22Rv1 (cell line): ENCODE data around the gene RPN2.
"Not testable (repeated sequence)": the region's sequence is repeated elsewhere in the genome, so short reads cannot be mapped to it uniquely, and the experiment has no call there.

ENCODE experiments used
- H3K27ac ChIP-seq: fragments of 450-650 bp; 2 replicates; pipeline ENCODE4 v1.5.1; 2017
- CTCF ChIP-seq: fragments of 450-650 bp; IDR thresholded peaks from 2 replicates; pipeline ENCODE4 v1.5.1; 2017; ENCODE audit warnings: mild to moderate bottlenecking
- ZFX ChIP-seq: fragments of 450-650 bp; IDR thresholded peaks from 2 replicates; pipeline ENCODE4 v1.6.1; 2017; ENCODE audit warnings: antibody characterized with exemption, borderline replicate concordance

Gene RPN2

GRCh38 chr20:37178839-37179682 is at the start of gene RPN2, which contains the start of gene MROH8:
TSS of gene RPN2 (plus strand) at chr20:37179330. CDS start at chr20:37179357, 27 bp downstream.
TSS of gene MROH8 (minus strand) at chr20:37179548.
- TF ChIP-seq ZFX (no peak), CTCF (no peak)
- H3K27ac ChIP-seq, result peak within 1 kb of the TSS; percentile 99

GRCh38 chr20:37131486-37131885 is 47.6 kb upstream of the RPN2 start:
- no peak for TF ChIP-seq ZFX
- no peak for TF ChIP-seq CTCF
- H3K27ac ChIP-seq, result no peak overlapping the region

- no peak for TF ChIP-seq CTCF
- TF ChIP-seq ZFX, result no peak
- H3K27ac ChIP-seq, result no peak overlapping the region
These were observed 45.2 kb upstream of the RPN2 start for GRCh38 chr20:37133952-37134351.

- no peak overlapping the region for H3K27ac ChIP-seq
- no peak for TF ChIP-seq CTCF
- no peak for TF ChIP-seq ZFX
These were observed 41.6 kb upstream of the RPN2 start for GRCh38 chr20:37137547-37137946.

GRCh38 chr20:37142708-37143107 is 36.4 kb upstream of the RPN2 start:
- TF ChIP-seq ZFX (no peak), CTCF (no peak)
- no peak overlapping the region for H3K27ac ChIP-seq

- H3K27ac ChIP-seq, result peak overlapping the region; percentile 3; the same call in 1 of the 2 replicates
- TF ChIP-seq CTCF (no peak), ZFX (no peak)
These were observed 34.2 kb upstream of the RPN2 start for GRCh38 chr20:37144856-37145404.

- no peak overlapping the region for H3K27ac ChIP-seq
- TF ChIP-seq ZFX (no peak), CTCF (no peak)
These were observed 31.9 kb upstream of the RPN2 start for GRCh38 chr20:37147250-37147649.

- not testable (repeated sequence) for H3K27ac ChIP-seq
These were observed 28.3 kb upstream of the RPN2 start for GRCh38 chr20:37150864-37151263.
